Right renal pelvis (tissue), 4 donors: ENCODE data around the gene LDB3. TPM values are rescaled to one million over a fixed set of nuclear protein-coding genes. Genes with fewer than 3 reads are reported as not detected.

ENCODE experiments used
- DNase-seq, 4 donors: peaks; one replicate each; pipeline ENCODE4 v3.0.0-alpha.2; 2013; ENCODE audit warnings: low read depth in 4 of 4, low spot score in 3 of 4, missing footprints in 1 of 4
- polyA plus RNA-seq, 4 donors: library from polyadenylated mRNA; unstranded; fragments of 120-200 nt; gene quantifications; one replicate each; pipeline ENCODE4 v1.2.1, GENCODE V29; 2013; ENCODE audit not compliant: insufficient read length in 4 of 4

LDB3 gene
- polyA plus RNA-seq, 4 donors = 0.92 to 1.1 (median 1.0) TPM

DNA sequence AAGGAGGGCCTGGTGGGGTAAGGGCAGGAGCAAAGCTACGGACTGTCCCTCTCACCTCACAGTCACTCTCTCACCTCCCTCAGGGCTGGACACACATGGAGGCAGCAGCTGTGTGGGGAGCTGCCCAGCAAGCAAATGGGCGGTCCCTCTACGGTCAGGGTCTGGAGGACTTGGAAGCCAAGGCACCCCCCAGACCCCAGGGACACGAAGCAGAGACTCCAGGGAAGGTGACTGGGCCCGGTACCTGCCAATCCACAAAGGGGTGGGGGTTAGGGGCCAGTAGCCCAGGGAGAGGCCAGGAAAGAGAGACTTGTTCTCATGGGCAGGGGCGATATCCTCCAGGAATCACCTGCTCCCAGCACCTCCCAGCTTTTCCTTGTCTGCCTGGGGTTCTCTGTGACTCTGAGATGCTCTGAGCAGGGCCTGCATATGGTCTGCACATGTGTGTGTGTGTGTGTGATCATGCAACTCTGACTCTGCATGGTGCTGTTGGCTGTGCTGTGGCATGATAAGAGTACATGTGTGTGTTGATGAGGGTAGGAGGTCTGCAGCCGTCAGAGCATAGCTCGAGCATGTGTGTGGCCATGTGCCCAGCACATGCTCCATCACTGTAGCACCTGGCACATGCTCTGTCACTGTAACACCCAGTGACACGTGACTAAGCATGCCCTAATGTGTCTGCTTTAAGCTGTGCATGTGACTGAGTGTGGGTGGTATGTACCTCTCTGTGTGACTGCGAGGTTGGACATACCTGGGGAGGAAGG, 4.6 kb upstream of the LDB3 start:
- no peak for DNase-seq

DNA sequence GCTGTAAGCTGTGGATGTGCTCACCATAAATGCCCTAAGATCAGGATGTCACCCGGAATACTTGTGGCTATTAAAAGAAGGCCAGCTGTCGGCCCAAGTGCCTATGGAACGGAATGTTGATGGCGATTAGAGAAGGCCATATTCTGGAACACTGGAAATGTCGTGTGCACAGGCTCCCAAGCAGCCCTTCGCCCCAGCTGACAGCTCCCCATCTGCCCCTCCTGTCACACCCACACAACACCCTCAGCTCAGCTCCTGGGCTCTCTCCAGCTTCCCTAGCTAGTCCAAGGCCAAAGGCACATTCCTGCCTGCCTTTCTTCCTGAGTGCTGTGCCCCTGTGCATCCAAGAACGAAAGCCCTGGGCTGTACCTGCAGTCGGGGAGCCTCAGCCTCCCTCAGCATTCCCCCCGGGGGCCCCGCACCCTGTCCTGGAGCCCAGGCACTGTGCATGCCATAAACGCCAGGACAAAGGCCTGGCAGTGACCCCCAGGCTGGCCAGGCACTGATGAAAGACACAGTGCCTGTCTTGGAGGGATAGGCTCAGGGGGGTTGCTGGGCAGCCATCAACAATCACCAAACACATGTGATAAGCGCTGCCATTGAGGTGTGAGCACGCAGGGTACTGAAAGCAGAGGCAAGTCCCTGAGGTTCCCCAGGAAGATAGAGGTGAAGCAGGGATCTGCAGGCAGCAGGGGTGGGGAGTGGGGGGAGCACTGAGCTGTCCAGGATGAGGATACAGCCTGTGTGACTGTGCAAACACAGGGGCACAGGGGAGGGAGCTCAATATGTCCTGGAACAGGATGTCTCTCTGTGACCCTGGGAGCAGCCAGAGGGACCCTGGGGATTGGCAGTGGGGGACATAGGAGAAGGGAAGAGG, 3.7 kb upstream of the LDB3 start:
- DNase-seq = no peak

DNA sequence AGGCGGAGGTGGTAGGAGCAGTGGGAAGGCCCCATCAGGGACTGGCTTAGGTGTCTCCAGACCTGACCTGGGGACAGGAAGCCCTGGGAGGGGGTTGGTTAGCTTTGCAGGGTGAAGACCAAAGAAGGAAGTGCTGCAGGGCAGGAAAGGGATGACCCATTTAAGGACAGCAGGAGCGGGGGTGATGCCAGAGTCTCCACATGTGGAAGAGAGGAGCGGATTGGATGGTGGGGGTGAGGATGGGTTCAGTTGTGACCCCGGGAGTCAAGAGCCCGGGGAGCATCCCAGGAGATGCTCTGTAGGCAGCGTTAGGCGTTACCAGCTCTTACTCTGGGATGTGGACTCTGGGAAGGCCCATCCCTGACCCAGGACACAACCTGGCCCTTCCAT, 3.1 kb upstream of the LDB3 start:
- no peak for DNase-seq

DNA sequence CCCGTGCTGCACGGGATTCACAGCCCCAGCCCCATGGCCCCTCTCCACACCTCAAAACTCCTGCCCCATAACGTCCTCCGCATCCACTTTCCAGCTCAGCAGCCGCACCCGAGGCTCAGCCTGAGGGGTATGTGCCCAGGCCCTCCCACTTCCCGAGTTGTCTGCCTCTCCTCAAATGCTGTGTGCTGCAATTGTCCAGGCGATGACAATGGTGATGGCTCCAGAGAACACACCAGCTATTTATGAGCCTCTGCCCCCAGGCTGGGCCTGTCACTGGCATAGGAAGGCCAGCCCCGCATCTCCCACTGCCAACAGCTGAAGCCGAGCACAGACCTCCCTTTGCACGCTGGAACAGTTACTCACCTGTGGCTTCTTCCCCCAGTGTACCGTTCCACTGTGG, 2.4 kb upstream of the LDB3 start:
- no peak for DNase-seq

DNA sequence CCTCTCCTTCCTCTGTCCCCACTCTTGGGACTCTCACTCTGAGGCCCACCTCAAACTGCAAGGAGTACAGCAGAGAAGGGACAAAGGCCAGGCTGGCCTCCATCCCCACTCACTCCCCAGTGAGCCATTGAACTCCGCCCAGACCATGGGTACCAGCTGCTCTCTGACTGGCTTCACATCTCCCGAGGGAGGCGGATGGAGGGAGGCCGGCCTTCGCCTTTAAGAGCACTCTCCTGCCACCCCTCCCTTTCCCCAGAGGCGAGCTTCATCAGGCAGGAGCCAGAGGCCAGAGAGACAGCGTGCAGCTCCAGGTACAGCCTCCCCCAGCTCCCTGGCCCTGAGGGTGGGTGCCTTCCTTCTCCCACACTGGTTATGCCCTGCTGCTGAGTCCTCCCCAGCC, 1.8 kb upstream of the LDB3 start:
- DNase-seq = no peak

DNA sequence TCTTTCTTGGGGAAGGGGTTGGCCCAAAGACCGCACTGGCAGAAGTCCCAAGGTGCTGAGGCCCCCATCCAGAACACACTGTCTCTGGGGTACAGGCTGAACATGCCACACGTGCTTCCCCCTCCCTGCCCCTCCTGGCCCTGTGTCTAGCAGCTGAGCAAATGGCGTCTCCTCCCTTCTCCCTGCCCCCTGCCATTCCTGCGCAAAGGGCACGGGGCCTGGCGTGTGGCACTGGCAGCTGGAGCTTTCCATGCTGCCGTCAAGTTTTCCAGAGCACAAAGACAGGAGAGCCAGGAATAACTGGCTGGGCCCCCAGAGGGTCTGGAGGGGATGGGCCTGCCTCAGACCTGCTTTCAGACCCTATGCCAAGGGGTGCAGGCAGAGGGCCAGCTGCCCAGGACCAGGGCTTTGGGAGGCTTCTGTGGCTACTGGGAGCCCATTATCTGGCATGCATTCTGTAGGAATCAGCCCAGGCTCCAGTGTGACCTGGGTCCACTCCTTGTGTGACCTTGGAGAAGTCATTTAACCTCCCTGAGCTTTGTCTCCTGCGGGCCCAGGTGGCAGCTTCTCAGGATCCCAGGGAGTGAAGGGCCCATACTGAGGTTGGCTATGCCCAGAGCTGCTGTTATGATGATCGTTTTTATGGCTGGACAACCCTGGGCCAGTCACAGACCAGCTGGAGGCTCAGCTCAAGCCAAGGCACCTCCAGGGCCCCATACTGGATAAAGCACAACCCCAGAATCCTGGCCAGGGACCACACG, 710 bp upstream of the LDB3 start:
- DNase-seq = no peak

DNA sequence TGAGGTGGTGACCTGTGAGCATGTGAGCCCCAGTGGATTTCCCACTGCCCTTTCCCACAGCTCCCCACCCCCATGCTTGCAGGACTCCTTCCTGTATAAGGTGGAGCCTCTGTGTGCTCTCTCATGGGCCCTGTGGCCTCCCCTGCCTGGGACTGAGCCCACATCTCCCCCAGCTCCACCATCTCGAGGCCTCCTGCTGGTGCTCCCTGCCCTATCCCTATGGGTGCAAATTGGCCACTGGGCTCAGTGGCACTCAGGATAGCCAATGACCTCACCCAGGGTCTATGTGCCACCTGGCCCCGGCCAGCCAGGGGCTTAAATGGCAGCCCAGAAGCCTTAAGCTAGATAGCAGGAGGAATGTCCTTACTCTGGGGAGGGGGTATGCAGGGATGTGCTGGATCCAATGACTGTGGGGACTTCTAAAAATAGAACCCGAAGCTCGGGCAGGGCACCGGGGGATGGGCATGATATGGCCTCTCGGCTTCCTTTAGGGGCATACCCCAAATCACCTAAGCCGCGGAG, 2.0 kb downstream of the LDB3 start:
- no peak for DNase-seq

DNA sequence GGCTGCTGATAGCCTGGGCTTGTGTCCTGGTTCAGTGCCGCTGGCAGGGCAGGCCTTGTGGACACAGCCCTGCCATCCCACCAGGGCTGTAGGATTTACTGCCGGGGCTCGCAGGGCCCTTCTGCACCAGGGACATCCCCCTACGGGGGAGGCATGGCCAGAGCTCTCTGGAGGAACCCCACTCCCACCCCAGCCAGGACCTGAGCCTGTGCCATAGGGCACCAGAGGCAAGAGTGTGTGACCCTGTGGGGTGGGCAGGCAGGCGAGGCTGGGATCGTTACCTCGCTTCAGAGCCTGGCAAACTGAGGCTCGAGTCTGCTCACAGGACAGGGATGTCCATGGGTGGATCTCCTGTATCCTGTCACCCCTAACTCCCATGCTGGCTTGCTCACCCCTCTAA, 2.6 kb downstream of the LDB3 start:
- DNase-seq = no peak

DNA sequence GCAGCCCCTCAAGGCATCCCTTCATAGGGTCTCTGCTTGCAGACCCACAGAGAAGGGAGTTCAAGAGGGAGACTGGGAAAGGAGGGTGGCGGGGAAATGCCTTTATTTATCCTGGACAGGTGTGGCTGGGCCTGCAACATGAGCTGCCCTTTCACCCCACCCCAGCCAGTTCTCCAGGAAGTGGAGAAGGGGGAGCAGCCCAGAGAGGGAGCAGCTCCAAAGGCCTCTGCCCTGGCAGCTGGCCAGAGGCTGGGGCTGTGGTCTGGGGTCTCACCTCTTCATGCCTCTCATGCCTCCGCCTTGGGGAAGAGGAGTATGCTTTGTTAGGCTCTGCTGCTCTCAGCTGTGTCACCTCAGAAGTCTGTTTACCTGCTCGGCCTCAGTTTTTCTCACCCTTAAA, 3.1 kb downstream of the LDB3 start:
- no peak for DNase-seq

DNA sequence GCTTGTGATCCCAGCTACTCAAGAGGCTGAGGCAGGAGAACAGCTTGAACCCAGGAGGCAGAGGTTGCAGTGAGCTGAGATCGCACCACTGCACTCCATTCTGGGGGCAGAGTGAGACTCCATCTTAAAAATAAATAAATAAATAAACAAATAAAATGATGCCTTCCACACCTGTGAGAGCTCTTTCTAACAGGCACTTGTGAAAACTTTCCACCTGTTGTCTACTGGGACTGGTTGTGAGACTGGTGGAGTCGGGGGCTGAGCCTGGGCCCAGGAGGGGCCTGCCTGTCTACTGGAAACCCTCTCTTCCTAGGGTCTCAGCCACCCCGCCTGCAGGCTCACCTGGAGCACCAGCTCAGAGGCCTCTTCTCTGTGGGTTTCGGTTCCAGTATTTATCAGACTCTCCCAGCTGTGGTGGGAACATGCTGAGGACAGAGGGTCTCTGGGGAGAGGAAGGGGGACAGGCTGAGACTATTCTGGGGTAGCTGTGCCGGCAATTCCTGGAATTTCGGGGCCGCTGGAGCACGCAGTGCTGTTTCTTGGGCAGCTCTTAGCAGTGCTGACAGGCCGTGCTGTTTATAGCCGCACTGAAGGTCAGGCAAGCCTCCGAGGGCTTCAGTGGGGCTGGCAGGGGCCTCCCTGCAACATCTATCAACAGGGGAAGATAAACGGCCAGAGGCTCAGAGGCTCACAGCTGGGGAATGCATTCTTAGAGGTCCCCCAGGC, 3.8 kb downstream of the LDB3 start:
- DNase-seq = peak in 1 of 4 donors; percentile 28

DNA sequence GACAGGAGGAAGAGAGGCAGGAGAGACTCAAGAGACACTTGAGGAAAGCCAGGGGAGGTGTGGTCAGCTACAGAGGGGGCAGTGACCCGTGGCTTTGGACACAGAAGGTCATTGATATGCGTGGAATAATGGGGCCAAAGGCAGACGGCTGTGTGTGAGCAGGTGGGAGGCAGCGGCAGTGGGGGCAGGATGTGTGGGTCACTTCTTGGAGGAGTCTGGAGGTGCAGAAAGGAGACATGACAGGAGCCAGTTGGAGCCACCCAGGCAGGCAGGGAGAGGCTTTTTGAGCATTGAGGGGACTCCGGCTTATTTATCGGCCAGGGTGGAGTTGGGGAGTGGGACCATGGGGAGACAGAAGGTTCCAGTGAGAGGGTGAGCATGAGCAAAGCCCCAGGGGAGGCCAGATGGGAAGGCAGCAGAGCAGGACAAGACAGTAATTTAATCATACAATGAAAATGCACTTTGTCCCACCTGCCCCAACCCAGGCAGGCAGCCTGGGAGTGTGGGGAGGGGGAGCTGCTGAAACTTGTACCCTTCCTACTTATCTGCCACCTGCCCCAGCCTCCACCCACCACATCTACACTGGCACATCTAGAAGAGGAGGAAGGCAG, 5.0 kb downstream of the LDB3 start:
- DNase-seq = no peak

DNA sequence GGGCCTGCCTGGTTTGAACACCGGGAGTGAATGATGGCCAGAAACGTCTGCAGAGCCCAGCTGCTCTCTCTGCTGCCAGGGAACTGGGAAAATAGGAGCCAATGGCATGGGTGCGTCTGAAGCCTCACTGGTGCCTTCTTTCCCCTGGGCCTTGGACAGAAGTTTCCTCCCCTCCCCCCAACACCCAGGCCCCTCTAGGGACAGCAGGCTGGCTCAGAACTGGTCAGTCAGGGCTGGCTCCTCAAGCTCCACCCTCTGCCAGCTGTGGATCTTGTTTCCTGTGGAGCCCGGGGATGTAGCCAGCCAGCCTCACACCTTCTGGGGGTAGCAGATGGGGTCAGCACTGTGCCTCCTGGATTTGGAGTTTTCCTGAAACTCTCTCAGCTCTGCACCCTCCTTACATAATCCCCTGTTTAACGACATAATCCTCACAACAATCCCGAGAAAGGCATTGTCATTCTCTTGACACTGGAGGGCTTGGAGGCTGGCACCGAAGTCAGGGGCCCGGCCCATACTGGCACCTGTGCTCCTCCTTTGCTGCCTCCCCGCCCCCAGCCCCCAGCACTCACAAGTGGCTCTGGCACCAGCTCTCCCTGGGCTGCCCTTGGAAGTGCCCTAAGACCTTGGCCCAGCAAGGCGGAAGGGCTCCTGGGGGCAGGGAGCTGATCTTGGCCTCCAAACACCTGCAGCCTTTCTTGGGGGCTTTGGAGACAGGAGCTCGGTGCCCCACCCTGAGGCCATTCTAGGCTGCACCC, 5.7 kb downstream of the LDB3 start:
- no peak for DNase-seq

DNA sequence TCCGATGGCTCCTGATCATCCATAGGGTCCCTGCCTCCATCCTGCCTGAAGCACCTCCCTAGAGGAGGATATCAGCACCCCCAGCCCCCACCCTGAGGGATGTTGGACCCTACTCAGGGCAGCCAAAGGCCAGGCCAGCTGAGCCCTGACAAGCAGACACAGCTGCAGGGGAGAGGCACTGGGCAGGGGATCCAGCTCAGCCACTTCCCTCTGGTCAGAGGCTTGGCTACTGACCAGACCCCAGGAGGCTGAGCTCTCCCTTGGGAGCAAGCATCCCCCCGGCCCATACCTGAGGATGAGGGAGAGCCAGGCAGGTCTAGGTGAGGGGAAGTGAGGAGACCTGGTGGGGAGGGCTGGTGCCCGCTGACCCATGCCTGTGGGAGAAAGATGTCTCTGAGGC, 6.6 kb downstream of the LDB3 start:
- no peak for DNase-seq

DNA sequence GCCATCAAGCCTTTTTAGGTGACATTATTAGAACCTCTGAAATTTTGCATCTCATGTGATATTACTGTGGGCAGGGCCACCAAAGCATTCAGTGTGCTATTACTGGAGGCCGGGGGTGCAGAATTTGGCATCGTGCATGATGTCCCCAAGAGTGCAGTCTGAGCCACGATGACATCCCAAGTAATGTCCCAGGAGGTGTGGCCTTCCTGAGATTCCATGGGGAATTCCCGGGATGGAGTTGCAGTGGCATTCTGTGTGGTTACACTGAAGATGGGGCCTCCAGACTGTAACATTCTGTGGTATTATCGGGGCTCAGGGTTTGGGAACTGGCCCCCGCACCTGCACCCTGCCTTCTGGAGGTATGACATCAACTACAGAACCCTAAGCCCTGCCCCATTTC, 9.1 kb downstream of the LDB3 start:
- DNase-seq = no peak

DNA sequence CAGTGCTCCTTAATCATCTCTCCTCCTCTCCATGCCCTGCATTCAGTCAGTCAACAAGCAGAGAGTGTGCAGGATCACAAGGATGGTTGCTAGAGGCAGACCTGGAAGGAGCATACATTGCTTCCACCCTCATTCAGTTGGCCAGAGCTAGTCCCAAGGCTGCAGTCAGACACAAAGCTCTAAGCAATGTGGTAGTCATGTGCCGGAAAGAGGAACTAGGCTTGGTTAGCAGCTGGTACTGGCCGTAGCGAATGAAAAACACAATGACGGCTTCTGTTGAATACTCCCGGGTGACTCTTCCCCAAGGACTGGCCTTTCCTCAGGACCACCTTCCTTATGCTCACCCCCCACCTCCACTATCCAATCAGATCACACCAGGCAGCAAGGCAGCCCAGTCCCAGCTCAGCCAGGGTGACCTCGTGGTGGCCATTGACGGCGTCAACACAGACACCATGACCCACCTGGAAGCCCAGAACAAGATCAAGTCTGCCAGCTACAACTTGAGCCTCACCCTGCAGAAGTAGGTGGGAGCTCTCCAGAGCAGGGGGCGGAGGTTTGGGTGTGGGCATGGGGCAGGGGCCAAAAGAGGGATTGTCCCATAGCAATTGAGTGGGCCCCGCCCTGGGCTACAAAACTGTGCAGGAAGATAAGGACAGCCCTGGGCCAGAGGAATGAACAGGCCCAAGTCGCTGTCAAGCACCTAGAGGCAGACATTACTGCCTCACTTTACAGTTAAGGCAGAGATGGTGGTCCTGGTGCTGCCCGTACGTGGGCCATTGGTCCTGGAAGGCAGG, 10.9 kb downstream of the LDB3 start:
- no peak for DNase-seq

DNA sequence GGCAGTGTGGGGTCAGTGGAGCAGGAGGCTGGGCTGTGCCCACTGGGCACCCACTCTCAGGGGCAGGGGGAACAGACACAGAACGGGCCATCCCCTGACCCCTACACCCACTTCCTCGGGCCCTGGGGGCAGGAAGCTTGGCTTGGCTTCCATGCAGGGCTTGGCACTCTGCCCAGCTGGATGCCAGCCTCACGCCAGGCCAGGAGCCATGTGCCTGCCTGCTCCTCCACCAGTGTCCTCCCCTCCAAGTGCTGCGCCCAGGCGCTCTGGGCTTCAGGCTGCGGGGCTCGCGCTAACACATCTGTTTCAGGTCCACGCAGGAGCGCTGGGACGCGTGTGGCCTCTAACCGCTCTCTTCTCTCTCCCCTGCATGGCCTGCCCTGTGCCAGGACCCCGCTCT, 12.7 kb downstream of the LDB3 start:
- no peak for DNase-seq

DNA sequence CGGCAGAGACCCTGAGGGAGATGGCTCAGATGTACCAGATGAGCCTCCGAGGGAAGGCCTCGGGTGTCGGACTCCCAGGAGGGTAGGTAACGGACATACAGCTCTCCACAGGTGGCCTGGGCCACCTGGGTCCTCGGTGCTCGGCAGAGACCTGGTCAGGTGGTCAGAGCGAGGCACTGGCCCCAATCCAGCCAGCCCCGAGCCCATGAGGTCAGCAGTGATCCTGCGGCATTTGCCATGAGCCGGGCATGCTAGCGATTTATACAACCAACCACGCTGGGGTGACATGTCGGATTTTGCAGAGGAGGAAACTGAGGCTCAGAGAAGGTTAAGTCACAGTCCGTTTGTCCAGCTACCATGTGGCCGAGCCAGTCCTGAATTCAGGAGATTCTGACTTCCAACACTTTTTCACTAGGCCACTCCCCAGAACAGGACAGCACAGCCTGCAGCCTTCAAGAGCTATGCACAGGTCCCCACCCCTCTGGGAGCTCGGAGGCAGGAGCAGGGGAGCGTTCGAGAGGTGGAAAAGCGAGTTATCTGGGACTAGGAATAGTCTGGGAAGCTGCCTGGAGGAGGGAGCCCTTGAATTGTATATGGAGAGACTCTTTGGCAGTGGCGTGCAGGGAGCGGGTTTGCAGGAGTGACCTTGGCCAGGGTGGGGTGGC, 13.5 kb downstream of the LDB3 start:
- DNase-seq = no peak

DNA sequence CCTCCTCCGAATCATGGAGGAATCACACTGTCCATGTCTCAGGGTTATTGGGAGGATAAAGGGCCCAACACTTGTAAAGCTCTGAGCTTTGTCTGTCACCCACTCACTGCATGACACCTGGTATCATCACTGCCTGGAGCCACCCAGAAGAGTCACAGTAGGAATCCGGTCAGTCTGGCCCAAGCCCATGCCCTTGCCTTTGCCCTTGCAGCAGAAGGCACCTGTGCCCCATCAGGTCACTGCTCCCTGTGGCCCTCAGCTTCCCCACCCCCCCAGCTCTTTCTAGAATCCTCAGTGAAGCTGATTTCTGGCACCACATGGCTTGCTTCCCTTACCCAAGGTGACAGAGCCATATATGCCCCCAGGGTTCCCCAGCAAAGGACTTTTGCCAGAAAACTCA, 14.4 kb downstream of the LDB3 start:
- no peak for DNase-seq
